GM12878 (cell line): ENCODE measurements around the gene ALAD. TPM values are rescaled to one million over a fixed set of nuclear protein-coding genes. Genes with fewer than 3 reads are reported as not detected.

Experiments
- ATAC-seq: fragments of 200-7000 bp; cut with Tn5 transposase; 3 replicates; pipeline ENCODE4 v1.9.1; 2020; ENCODE audit warnings: mild to moderate bottlenecking, moderate library complexity
- Bru-seq: library from RNA; stranded (reverse); fragments of 400-500 nt; gene quantifications from one replicate; lab custom pipeline; 2021; lab: Mats Ljungman, UMichigan
- BruChase-seq, 2 experiments: library from RNA; stranded (reverse); fragments of 400-500 nt; gene quantifications; one replicate each; lab custom pipeline; 2021; lab: Mats Ljungman, UMichigan
- BruUV-seq: library from RNA; stranded (reverse); fragments of 400-500 nt; replicated peaks from 2 replicates; lab custom pipeline; 2021; lab: Mats Ljungman, UMichigan
- CTCF ChIA-PET: fragments of 300-600 bp; sonication (Branson Sonifier 250); formaldehyde crosslinking; extraction: SDS; loops from one replicate; lab custom pipeline; 2021; ENCODE audit warnings: inconsistent platforms; lab: Yijun Ruan, JAX
- POLR2A ChIA-PET: fragments of 350-600 bp; formaldehyde crosslinking; extraction: SDS; loops from one replicate; lab custom pipeline; 2021; ENCODE audit warnings: inconsistent platforms; lab: Charles Lee
- RAD21 ChIA-PET: fragments of 300-600 bp; sonication (Branson Sonifier 250); formaldehyde crosslinking; loops from one replicate; lab custom pipeline; 2023; ENCODE audit warnings: antibody characterized with exemption; ENCODE audit not compliant: unreplicated experiment; lab: Charles Lee
- SMC1A ChIA-PET: fragments of 300-600 bp; sonication (Branson Sonifier 250); formaldehyde crosslinking; loops from one replicate; lab custom pipeline; 2023; ENCODE audit not compliant: unreplicated experiment, uncharacterized antibody; lab: Charles Lee
- DNase-seq: peaks from one replicate; pipeline ENCODE4 v3.0.0-alpha.2; 2011; ENCODE audit warnings: low read depth, low spot score
- FAIRE-seq: peaks from 3 replicates; lab custom pipeline; 2011; peaks lifted over from hg19 to GRCh38; lab: Jason Lieb, UNC
- H2AFZ ChIP-seq: 2 replicates; pipeline ENCODE4 v1.6.0; 2011; ENCODE audit warnings: low read depth, low read length, control low read depth; ENCODE audit not compliant: control insufficient read depth
- H3K27ac ChIP-seq: 2 replicates; pipeline ENCODE4 v1.5.1; 2011; ENCODE audit warnings: control low read depth; ENCODE audit not compliant: control insufficient read depth, insufficient read depth
- H3K27me3 ChIP-seq, 2 experiments: replicated peaks in 1 of 2; 2 replicates each; pipeline versions ENCODE4 v1.6.0 to v1.6.1; 2011; ENCODE audit warnings: low read length in 1 of 2; ENCODE audit not compliant: control insufficient read depth in 2 of 2, insufficient read depth in 2 of 2
- H3K36me3 ChIP-seq, 2 experiments: 2 replicates each; pipeline ENCODE4 v1.5.1; 2011; ENCODE audit warnings: low read length in 1 of 2; ENCODE audit not compliant: control insufficient read depth in 2 of 2, insufficient read depth in 2 of 2
- H3K4me1 ChIP-seq: 2 replicates; pipeline ENCODE4 v1.6.1; 2011; ENCODE audit warnings: mild to moderate bottlenecking, low read length, moderate library complexity, mixed read lengths; ENCODE audit not compliant: control insufficient read depth, insufficient read depth
- H3K4me2 ChIP-seq: 2 replicates; pipeline ENCODE4 v1.6.0; 2011; ENCODE audit warnings: control low read depth; ENCODE audit not compliant: control insufficient read depth, insufficient read depth
- H3K4me3 ChIP-seq: fragments of 200-600 bp; sonication (generic); 2 replicates; pipeline ENCODE4 v1.5.1; 2016
- H3K79me2 ChIP-seq: 2 replicates; pipeline ENCODE4 v1.6.0; 2011; ENCODE audit warnings: low read length; ENCODE audit not compliant: control insufficient read depth, insufficient read depth
- H3K9ac ChIP-seq: 2 replicates; pipeline ENCODE4 v1.8.0; 2011; ENCODE audit warnings: low read length, control low read depth, mixed read lengths; ENCODE audit not compliant: control insufficient read depth, insufficient read depth
- H3K9me3 ChIP-seq: replicated peaks from 3 replicates; pipeline ENCODE4 v1.5.1; 2011; ENCODE audit warnings: mild to moderate bottlenecking, low read length; ENCODE audit not compliant: control insufficient read depth, insufficient read depth
- H4K20me1 ChIP-seq: 2 replicates; pipeline ENCODE4 v1.6.0; 2011; ENCODE audit not compliant: control insufficient read depth, insufficient read depth
- CREB1 ChIP-seq: IDR thresholded peaks from 2 replicates; pipeline ENCODE4 v1.6.1; 2012; ENCODE audit warnings: low read depth, mild to moderate bottlenecking, inconsistent platforms
- CREM ChIP-seq: IDR thresholded peaks from 2 replicates; pipeline ENCODE4 v1.6.1; 2014; ENCODE audit warnings: antibody characterized with exemption, low read depth
- EED ChIP-seq: sonication (generic); IDR thresholded peaks from 2 replicates; pipeline ENCODE4 v1.6.1; 2016; ENCODE audit warnings: antibody characterized with exemption, low read depth
- GATAD2B ChIP-seq: fragments of 450-650 bp; conservative IDR thresholded peaks from 2 replicates; pipeline ENCODE4 v1.6.1; 2017; ENCODE audit warnings: low read depth, mild to moderate bottlenecking, moderate library complexity
- HDAC6 ChIP-seq: fragments of 200-600 bp; sonication (generic); IDR thresholded peaks from one replicate; pipeline ENCODE4 v1.8.0; 2017; ENCODE audit warnings: antibody characterized with exemption; ENCODE audit not compliant: unreplicated experiment
- LARP7 ChIP-seq: fragments of 450-650 bp; IDR thresholded peaks from 2 replicates; pipeline ENCODE4 v1.6.1; 2017; ENCODE audit warnings: mild to moderate bottlenecking
- NFXL1 ChIP-seq: fragments of 450-650 bp; IDR thresholded peaks from 2 replicates; pipeline ENCODE4 v1.6.1; 2017; ENCODE audit warnings: antibody characterized with exemption, mild to moderate bottlenecking, borderline replicate concordance
- NR2C1 ChIP-seq: fragments of 450-650 bp; IDR thresholded peaks from 2 replicates; pipeline ENCODE4 v1.6.1; 2017; ENCODE audit warnings: antibody characterized with exemption, mild to moderate bottlenecking, moderate library complexity
- SRF ChIP-seq, 2 experiments: IDR thresholded peaks; 2 replicates each; pipeline ENCODE4 v1.6.1; 2011; ENCODE audit warnings: low read depth in 2 of 2, low read length in 2 of 2, mild to moderate bottlenecking in 1 of 2, moderate library complexity in 1 of 2
- ZNF622 ChIP-seq: fragments of 450-650 bp; IDR thresholded peaks from 2 replicates; pipeline ENCODE4 v1.6.1; 2017; ENCODE audit warnings: mild to moderate bottlenecking, inconsistent platforms
- ZZZ3 ChIP-seq: IDR thresholded peaks from 2 replicates; pipeline ENCODE4 v1.6.1; 2011; ENCODE audit warnings: low read depth; ENCODE audit not compliant: control insufficient read depth, insufficient read length
- WGBS: methylation state at CpG from one replicate; pipeline ENCODE4 v1.1.6; 2016; ENCODE audit warnings: low lambda C conversion rate; ENCODE audit not compliant: insufficient replicate concordance, insufficient coverage; ENCODE audit errors: missing lambda C conversion rate; 5-methylcytosine and 5-hydroxymethylcytosine counted together
- in situ Hi-C: fragments of 300-500 bp; cut with MboI; formaldehyde crosslinking; loops from 9 replicates; pipeline ENCODE4 v1.14.3; 2018; ENCODE audit warnings: mixed read lengths
- intact Hi-C: fragments of 100-400 bp; cut with micrococcal nuclease; formaldehyde crosslinking; loops from one replicate; pipeline ENCODE4 v1.14.2; 2022; ENCODE audit not compliant: unreplicated experiment
- long read RNA-seq, 2 experiments: library from polyadenylated mRNA; unstranded; transcript quantifications; one replicate each; pipeline ENCODE4 v2.0.0, GENCODE V29; 2019 to 2020
- polyA minus RNA-seq, 3 experiments: library from RNA; depleted of rRNA, polyadenylated mRNA; stranded (reverse); fragments of >200 nt; gene quantifications; 2 replicates each; pipeline ENCODE4 v1.2.3, GENCODE V29; 2011
- polyA plus RNA-seq, 11 experiments: library from polyadenylated mRNA; depleted of rRNA in 4 of 11; unstranded in 6 of 11; stranded (reverse) in 5 of 11; fragments of >200 nt; fragmentation: Nextera tagmentation in 4 of 11; fragmentation: Illumina TruSeq in 1 of 11; extraction: Ambion mirVana in 4 of 11; extraction: Trizol in 1 of 11; gene quantifications; 1 replicate in 1 of 11; 2 replicates in 10 of 11; pipeline versions ENCODE4 v1.2.1 to v1.2.3, GENCODE V29; 2011 to 2016; ENCODE audit warnings: inconsistent platforms in 2 of 11, missing spikeins in 2 of 11, low read depth in 1 of 11
- total RNA-seq, 4 experiments: library from RNA; depleted of rRNA in 3 of 4; stranded (reverse); fragments of >200 nt in 3 of 4; fragmentation: Illumina TruSeq in 1 of 4; extraction: Trizol in 1 of 4; gene quantifications; 2 replicates each; pipeline versions ENCODE4 v1.2.1 to v1.2.3, GENCODE V29; 2013 to 2021
- TF ChIP-seq, protein P1 (sequence below): fragments of 450-650 bp; IDR thresholded peaks from 2 replicates; pipeline ENCODE4 v1.6.1; 2018; ENCODE audit warnings: mild to moderate bottlenecking, low read depth, moderate library complexity; ENCODE audit not compliant: partially characterized antibody

Gene ALAD
- 34.6 and 46.8 TPM in 2 replicates for total RNA-seq (2013; cell fraction: nucleolus; rRNA removed)
- 13.1 and 15.7 TPM in 2 replicates for total RNA-seq (2014; rRNA removed)
- 10.3 and 11.9 TPM in 2 replicates for total RNA-seq (2014; rRNA removed; fragmentation: Illumina TruSeq; extraction: Trizol)
- 20.2 and 21.6 TPM in 2 replicates for total RNA-seq (2021)
- polyA plus RNA-seq (2011; ENCODE audit: low read depth), result 13.2 TPM
- 8.1 and 10.7 TPM in 2 replicates for polyA plus RNA-seq (2011; rRNA removed)
- polyA plus RNA-seq (2011; cell fraction: cytosol; rRNA removed), result 9.4 and 10.4 TPM in 2 replicates
- polyA plus RNA-seq (2011; cell fraction: nucleus; rRNA removed), result 31.0 and 32.1 TPM in 2 replicates
- 16.8 and 19.2 TPM in 2 replicates for polyA plus RNA-seq (2012)
- 18.0 and 20.4 TPM in 2 replicates for polyA plus RNA-seq (2014; fragmentation: Illumina TruSeq; extraction: Trizol)
- polyA plus RNA-seq (2014; fragmentation: Nextera tagmentation; extraction: Ambion mirVana), result 1 to 10 TPM; 2.4 to 3.9 TPM
- 15.7 and 18.2 TPM in 2 replicates for polyA plus RNA-seq (2014; rRNA removed)
- 10 to 100 TPM; 11.6 to 13.8 TPM for polyA plus RNA-seq (2016; fragmentation: Nextera tagmentation; extraction: Ambion mirVana)
- polyA minus RNA-seq (2011; rRNA and poly(A)+ RNA removed), result 9.1 and 17.1 TPM in 2 replicates
- polyA minus RNA-seq (2011; cell fraction: cytosol; rRNA and poly(A)+ RNA removed), result 3.6 TPM in 2 replicates
- 12.3 and 23.0 TPM in 2 replicates for polyA minus RNA-seq (2011; cell fraction: nucleus; rRNA and poly(A)+ RNA removed)
- Bru-seq, nascent RNA, result percentile 58 among the genes with signal in this experiment
- BruChase-seq, experiment 1, labeled RNA remaining after a 6-hour chase, result percentile 69 among the genes with signal in this experiment
- percentile 66 among the genes with signal in this experiment for BruChase-seq, experiment 2, labeled RNA remaining after a 2-hour chase
- long read RNA-seq, experiment 1, transcript ALAD-201 (12 exons, 3,173 nt), result major isoform, 12 of 15 reads
- long read RNA-seq, experiment 1, partial matches to known transcripts, result 1 of 15 reads
- long read RNA-seq, experiment 1, other reads (novel, unspliced or antisense), result 2 of 15 reads
- long read RNA-seq, experiment 2, transcript ALAD-201 (12 exons, 3,173 nt), result major isoform, 10 of 12 reads
- long read RNA-seq, experiment 2, partial matches to known transcripts, result 0 of 12 reads
- long read RNA-seq, experiment 2, other reads (novel, unspliced or antisense), result 2 of 12 reads

- H4K20me1 ChIP-seq, result no peaks in the 10 kb centered on the region
- H2AFZ ChIP-seq, result peak within 1 kb of the TSS; percentile 85
- no peaks in the 10 kb centered on the region for H3K9me3 ChIP-seq
- POLR2A ChIA-PET, result interaction anchor here (1.4 to 2.8 kb wide), 3 partner anchors 9 to 61 kb away, joined by 3 to 12 read pairs (median 6); partner anchors contain the start of genes C9orf43, HDHD3 and POLE3
- H3K27ac ChIP-seq, result no peak within 1 kb of the TSS
- BruUV-seq, result no TSS peak
- WGBS, result 6% methylated on average over 43 of the region's 50 CpGs
- CTCF ChIA-PET, result interaction anchor here (0.5 to 9.2 kb wide), 28 partner anchors 9 to 255 kb away, joined by 3 to 96 read pairs (median 5); partner anchors contain the start of genes BSPRY, C9orf43, CDC26 and POLE3
- H3K4me2 ChIP-seq, result peak within 1 kb of the TSS; percentile 69
- peak within 1 kb of the TSS; percentile 31 for H3K9ac ChIP-seq
- H3K79me2 ChIP-seq, result no peaks in the 10 kb centered on the region; the same call in 1 of the 2 replicates
- SMC1A ChIA-PET, result interaction anchor here (1.0 to 7.6 kb wide), 9 partner anchors 15 to 257 kb away, joined by 3 to 46 read pairs (median 6); partner anchors contain the start of genes CDC26 and PRPF4
- no peaks in the 10 kb centered on the region for H3K4me1 ChIP-seq
- peak within 1 kb of the TSS; percentile 86 for H3K4me3 ChIP-seq
- RAD21 ChIA-PET, result interaction anchor here (0.7 to 2.1 kb wide), 14 partner anchors 9 to 257 kb away, joined by 3 to 11 read pairs (median 4); partner anchors contain the start of genes BSPRY, C9orf43, CDC26 and HDHD3
- no peaks in the 10 kb centered on the region for H3K27me3 ChIP-seq
- DNase-seq (peak; percentile 87), FAIRE-seq (peak; percentile 99), ATAC-seq (peak; percentile 100)
- in situ Hi-C loops (no loop called here), intact Hi-C loops (loop anchor here (2.0 to 10.0 kb wide), 5 partner anchors 24 to 1054 kb away; partner anchors contain the start of genes HDHD3 and WDR31)
- H3K36me3 ChIP-seq, result no peaks in the 10 kb centered on the region
- no peak for TF ChIP-seq NFXL1
- TF ChIP-seq, protein P1, sequence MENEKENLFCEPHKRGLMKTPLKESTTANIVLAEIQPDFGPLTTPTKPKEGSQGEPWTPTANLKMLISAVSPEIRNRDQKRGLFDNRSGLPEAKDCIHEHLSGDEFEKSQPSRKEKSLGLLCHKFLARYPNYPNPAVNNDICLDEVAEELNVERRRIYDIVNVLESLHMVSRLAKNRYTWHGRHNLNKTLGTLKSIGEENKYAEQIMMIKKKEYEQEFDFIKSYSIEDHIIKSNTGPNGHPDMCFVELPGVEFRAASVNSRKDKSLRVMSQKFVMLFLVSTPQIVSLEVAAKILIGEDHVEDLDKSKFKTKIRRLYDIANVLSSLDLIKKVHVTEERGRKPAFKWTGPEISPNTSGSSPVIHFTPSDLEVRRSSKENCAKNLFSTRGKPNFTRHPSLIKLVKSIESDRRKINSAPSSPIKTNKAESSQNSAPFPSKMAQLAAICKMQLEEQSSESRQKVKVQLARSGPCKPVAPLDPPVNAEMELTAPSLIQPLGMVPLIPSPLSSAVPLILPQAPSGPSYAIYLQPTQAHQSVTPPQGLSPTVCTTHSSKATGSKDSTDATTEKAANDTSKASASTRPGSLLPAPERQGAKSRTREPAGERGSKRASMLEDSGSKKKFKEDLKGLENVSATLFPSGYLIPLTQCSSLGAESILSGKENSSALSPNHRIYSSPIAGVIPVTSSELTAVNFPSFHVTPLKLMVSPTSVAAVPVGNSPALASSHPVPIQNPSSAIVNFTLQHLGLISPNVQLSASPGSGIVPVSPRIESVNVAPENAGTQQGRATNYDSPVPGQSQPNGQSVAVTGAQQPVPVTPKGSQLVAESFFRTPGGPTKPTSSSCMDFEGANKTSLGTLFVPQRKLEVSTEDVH, result no peak
- 0 out of 4 replicates have a peak, but pooled peaks of 1 of the 2 experiments have one; percentile 10 for TF ChIP-seq SRF (IDR thresholded peaks at IDR 0.05; ENCODE audit: low read depth in 2 of 2, low read length in 2 of 2)
- no peak for TF ChIP-seq ZNF622
- no peak for TF ChIP-seq ZZZ3
- peak; percentile 85 for TF ChIP-seq GATAD2B
- 0 out of 2 replicates have a peak, but pooled peaks have one; percentile 55 for TF ChIP-seq CREM
- TF ChIP-seq HDAC6, result no peak
- TF ChIP-seq NR2C1, result peak; percentile 77
- TF ChIP-seq LARP7, result peak; percentile 54; the same call in 1 of the 2 replicates
- TF ChIP-seq EED, result peak; percentile 53; the same call in 1 of the 2 replicates
- peak; percentile 76 for TF ChIP-seq CREB1
Measured at GRCh38 chr9:113401027-113401792, at the start of gene ALAD. Gene ALAD, minus strand, starts transcription at chr9:113401284. Its CDS starts 7,725 bp downstream, at chr9:113393559.
